Suprapubic skin (tissue), 4 donors: Measurements from ENCODE around the gene ANKRD30A. TPM values are rescaled to one million over a fixed set of nuclear protein-coding genes. Genes with fewer than 3 reads are reported as not detected.
"Not testable (repeated sequence)": the region's sequence is repeated elsewhere in the genome, so short reads cannot be mapped to it uniquely, and the experiment has no call there.

ENCODE experiments used
- DNase-seq, 2 donors: peaks; one replicate each; pipeline ENCODE4 v3.0.0-alpha.2; 2019; ENCODE audit warnings: low spot score in 2 of 2
- H3K27ac ChIP-seq: fragments of 200-600 bp; sonication (generic); one replicate; pipeline ENCODE4 v1.5.1; 2019
- H3K27me3 ChIP-seq: fragments of 200-600 bp; sonication (generic); one replicate; pipeline ENCODE4 v1.5.1; 2019
- H3K36me3 ChIP-seq: fragments of 200-600 bp; sonication (generic); one replicate; pipeline ENCODE4 v1.5.1; 2019
- H3K4me1 ChIP-seq: fragments of 200-600 bp; sonication (generic); one replicate; pipeline ENCODE4 v1.5.1; 2019
- H3K4me3 ChIP-seq: fragments of 200-600 bp; sonication (generic); one replicate; pipeline ENCODE4 v1.5.1; 2019; ENCODE audit warnings: mild to moderate bottlenecking
- H3K9me3 ChIP-seq: fragments of 200-600 bp; sonication (generic); one replicate; pipeline ENCODE4 v1.5.1; 2019
- CTCF ChIP-seq, 2 donors: fragments of 200-600 bp in 1 of 2; fragments of 450-650 bp in 1 of 2; sonication (generic) in 1 of 2; IDR thresholded peaks; one replicate each; pipeline ENCODE4 v1.5.1; 2016 to 2019; ENCODE audit warnings: antibody characterized with exemption in 2 of 2, mild to moderate bottlenecking in 1 of 2, moderate library complexity in 1 of 2
- EP300 ChIP-seq: sonication (generic); formaldehyde crosslinking; IDR thresholded peaks from one replicate; pipeline ENCODE4 v1.6.1; 2017; ENCODE audit warnings: antibody characterized with exemption
- POLR2A ChIP-seq, 2 donors: fragments of 450-650 bp; IDR thresholded peaks; one replicate each; pipeline ENCODE4 v1.6.1; 2017; ENCODE audit warnings: antibody characterized with exemption in 2 of 2, mild to moderate bottlenecking in 2 of 2, moderate library complexity in 2 of 2
- POLR2AphosphoS5 ChIP-seq, 3 donors: sonication (generic); formaldehyde crosslinking; IDR thresholded peaks; one replicate each; pipeline ENCODE4 v1.6.1; 2017; ENCODE audit warnings: antibody characterized with exemption in 3 of 3
- WGBS: methylation state at CpG from one replicate; pipeline ENCODE4 v1.1.5; 2018; 5-methylcytosine and 5-hydroxymethylcytosine counted together
- total RNA-seq, 4 donors: library from RNA; depleted of rRNA; stranded (reverse); fragments of >200 nt; gene quantifications; one replicate each; pipeline ENCODE4 v1.1.0, GENCODE V29; 2016

Gene ANKRD30A
- total RNA-seq, 4 donors from 2014 or later, result 0.24 TPM; not detected in 3

GRCh38 chr10:37379991-37380390 lies 254.6 kb downstream of the ANKRD30A start:
- no peaks in the 10 kb centered on the region for H3K36me3 ChIP-seq
- TF ChIP-seq POLR2AphosphoS5 (IDR thresholded peaks at IDR 0.05) (no peak), EP300 (no peak), POLR2A (IDR thresholded peaks at IDR 0.05) (no peak), CTCF (IDR thresholded peaks at IDR 0.05) (no peak)
- WGBS, result 76% methylated on average over 3 of the region's 3 CpGs

GRCh38 chr10:37381271-37381670 lies 255.9 kb downstream of the ANKRD30A start:
- no peaks in the 10 kb centered on the region for H3K4me1 ChIP-seq
- H3K4me3 ChIP-seq, result no peak overlapping the region
- no peak overlapping the region for H3K27ac ChIP-seq
- H3K36me3 ChIP-seq, result no peaks in the 10 kb centered on the region
- 74% methylated on average over 3 of the region's 3 CpGs for WGBS
- no peaks in the 10 kb centered on the region for H3K27me3 ChIP-seq
- H3K9me3 ChIP-seq, result no peaks in the 10 kb centered on the region
- TF ChIP-seq POLR2AphosphoS5 (IDR thresholded peaks at IDR 0.05), result no peak
- TF ChIP-seq CTCF (IDR thresholded peaks at IDR 0.05), result no peak
- no peak for TF ChIP-seq POLR2A (IDR thresholded peaks at IDR 0.05)
- no peak for TF ChIP-seq EP300
- no peak for DNase-seq

More at GRCh38 chr10:37379991-37380390, 254.6 kb downstream of the ANKRD30A start:
- H3K4me1 ChIP-seq, result no peaks in the 10 kb centered on the region
- no peaks in the 10 kb centered on the region for H3K27me3 ChIP-seq
- H3K9me3 ChIP-seq, result no peaks in the 10 kb centered on the region
- H3K4me3 ChIP-seq, result no peak overlapping the region
- no peak for DNase-seq
- no peak overlapping the region for H3K27ac ChIP-seq

GRCh38 chr10:37384923-37385322 lies 259.5 kb downstream of the ANKRD30A start:
- H3K36me3 ChIP-seq, result no peaks in the 10 kb centered on the region
- 96% methylated on average over 4 of the region's 4 CpGs for WGBS
- H3K4me1 ChIP-seq, result no peaks in the 10 kb centered on the region
- no peak for TF ChIP-seq CTCF (IDR thresholded peaks at IDR 0.05)
- no peak for TF ChIP-seq POLR2A (IDR thresholded peaks at IDR 0.05)
- no peak for TF ChIP-seq POLR2AphosphoS5 (IDR thresholded peaks at IDR 0.05)
- TF ChIP-seq EP300, result no peak
- no peaks in the 10 kb centered on the region for H3K27me3 ChIP-seq
- DNase-seq, result no peak
- H3K27ac ChIP-seq, result no peak overlapping the region
- no peak overlapping the region for H3K4me3 ChIP-seq
- H3K9me3 ChIP-seq, result peaks cover 5% of the 10 kb centered on the region

- no peak overlapping the region for H3K27ac ChIP-seq
- 79% methylated on average over 3 of the region's 3 CpGs for WGBS
- no peak for TF ChIP-seq POLR2AphosphoS5 (IDR thresholded peaks at IDR 0.05)
- TF ChIP-seq EP300, result no peak
- no peak for TF ChIP-seq CTCF (IDR thresholded peaks at IDR 0.05)
- TF ChIP-seq POLR2A (IDR thresholded peaks at IDR 0.05), result no peak
- no peak for DNase-seq
- H3K4me1 ChIP-seq, result no peaks in the 10 kb centered on the region
- H3K36me3 ChIP-seq, result no peaks in the 10 kb centered on the region
- no peaks in the 10 kb centered on the region for H3K27me3 ChIP-seq
- H3K9me3 ChIP-seq, result peaks cover 12% of the 10 kb centered on the region
- H3K4me3 ChIP-seq, result no peak overlapping the region
These were observed 265.5 kb downstream of the ANKRD30A start for GRCh38 chr10:37390926-37391325.

GRCh38 chr10:37400774-37401173 lies 275.4 kb downstream of the ANKRD30A start:
- WGBS, result 76% methylated on average over 2 of the region's 2 CpGs
- H3K36me3 ChIP-seq, H3K4me1 ChIP-seq, DNase-seq, H3K4me3 ChIP-seq, H3K27me3 ChIP-seq, H3K9me3 ChIP-seq, H3K27ac ChIP-seq: not testable (repeated sequence)

GRCh38 chr10:37401225-37401624 lies 275.8 kb downstream of the ANKRD30A start:
- peaks cover 4% of the 10 kb centered on the region for H3K9me3 ChIP-seq
- TF ChIP-seq POLR2AphosphoS5 (IDR thresholded peaks at IDR 0.05) (no peak), EP300 (no peak), CTCF (IDR thresholded peaks at IDR 0.05) (no peak), POLR2A (IDR thresholded peaks at IDR 0.05) (no peak)
- DNase-seq, result no peak
- no peaks in the 10 kb centered on the region for H3K4me1 ChIP-seq
- no peak overlapping the region for H3K4me3 ChIP-seq
- no peak overlapping the region for H3K27ac ChIP-seq
- no peaks in the 10 kb centered on the region for H3K36me3 ChIP-seq
- no peaks in the 10 kb centered on the region for H3K27me3 ChIP-seq
- 69% methylated on average over 3 of the region's 3 CpGs for WGBS
